Measurements from ENCODE around the gene STAC3. TPM values are rescaled to one million over a fixed set of nuclear protein-coding genes. Genes with fewer than 3 reads are reported as not detected.

STAC3 gene
- total and polyA plus RNA-seq, 2 of the 13 experiments (the other 11 are each of a cell fraction or from before 2014, with no cell fraction given) = 0.18 to 0.22 TPM

- TF ChIP-seq ELF4 (CRISPR knock-in tag; IDR thresholded peaks at IDR 0.05; ENCODE audit: borderline replicate concordance) (no peak), ZFX (CRISPR knock-in tag; IDR thresholded peaks at IDR 0.05; ENCODE audit: low read depth) (peak; percentile 65; the same call in 1 of the 2 replicates), HNF4A (CRISPR knock-in tag; IDR thresholded peaks at IDR 0.05) (no peak; the same call in 1 of the 2 replicates), ZNF570 (CRISPR knock-in tag; IDR thresholded peaks at IDR 0.05; ENCODE audit: borderline replicate concordance) (no peak), ZNF468 (CRISPR knock-in tag; IDR thresholded peaks at IDR 0.05) (no peak), CSRNP1 (CRISPR knock-in tag; IDR thresholded peaks at IDR 0.05) (peak; percentile 79), MLX (CRISPR knock-in tag; IDR thresholded peaks at IDR 0.05) (0 out of 2 replicates have a peak, but pooled peaks have one; percentile 3), GLI4 (CRISPR knock-in tag; IDR thresholded peaks at IDR 0.05; ENCODE audit: borderline replicate concordance) (no peak; the same call in 1 of the 2 replicates), MIXL1 (CRISPR knock-in tag; IDR thresholded peaks at IDR 0.05) (no peak), ZBTB26 (CRISPR knock-in tag; IDR thresholded peaks at IDR 0.05; ENCODE audit: borderline replicate concordance) (0 out of 2 replicates have a peak, but pooled peaks have one; percentile 69), PRDM10 (CRISPR knock-in tag; IDR thresholded peaks at IDR 0.05; ENCODE audit: low read depth) (no peak), ZNF768 (CRISPR knock-in tag; IDR thresholded peaks at IDR 0.05) (peak; percentile 85), ZNF251 (CRISPR knock-in tag; IDR thresholded peaks at IDR 0.05) (no peak), ZBTB46 (CRISPR knock-in tag; IDR thresholded peaks at IDR 0.05; ENCODE audit: borderline replicate concordance) (no peak), FIP1L1 (IDR thresholded peaks at IDR 0.05; ENCODE audit: borderline replicate concordance, insufficient read depth, low read depth, low read length) (peak; percentile 68; the same call in 1 of the 2 replicates), ZNF672 (CRISPR knock-in tag; IDR thresholded peaks at IDR 0.05) (no peak), SRSF1 (optimal IDR thresholded peaks at IDR 0.05; ENCODE audit: low read depth, low read length) (peak; percentile 78)
Measured at GRCh38 chr12:57238854-57239554, 12.0 kb downstream of the STAC3 start (continued).
